HG03139 (cell line): ENCODE results near the gene MFSD1.
A peak's percentile ranks its signal among the peaks of the same experiment; 100 is the strongest.

Experiments
- ATAC-seq: cut with Tn5 transposase; IDR thresholded peaks from one replicate; pipeline ENCODE4 v1.9.1; 2021; ENCODE audit not compliant: unreplicated experiment

MFSD1 gene

GRCh38 chr3:158809642-158810041 lies 7.8 kb downstream of the MFSD1 start:
- ATAC-seq = no peak

GRCh38 chr3:158810823-158811724 lies 9.2 kb downstream of the MFSD1 start:
- no peak for ATAC-seq

- no peak for ATAC-seq
Measured at GRCh38 chr3:158819282-158819681, 17.4 kb downstream of the MFSD1 start.

- ATAC-seq = no peak
Measured at GRCh38 chr3:158820521-158820920, 18.7 kb downstream of the MFSD1 start.

DNA sequence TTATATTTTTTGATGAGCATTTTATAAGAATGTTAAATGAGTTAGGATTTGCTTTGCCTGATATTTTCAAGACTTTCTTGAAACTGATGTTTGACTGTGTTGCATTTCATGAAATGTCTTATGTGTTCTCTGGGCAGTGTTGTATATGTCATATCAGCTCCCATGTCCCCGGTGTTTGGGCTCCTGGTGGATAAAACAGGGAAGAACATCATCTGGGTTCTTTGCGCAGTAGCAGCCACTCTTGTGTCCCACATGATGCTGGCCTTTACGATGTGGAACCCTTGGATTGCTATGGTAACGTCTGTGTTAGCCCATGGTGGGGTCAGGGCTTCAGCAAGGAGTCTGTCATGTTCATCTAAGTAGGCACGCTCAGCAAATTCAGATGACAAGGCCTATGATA lies 20.0 kb downstream of the MFSD1 start:
- ATAC-seq = no peak

GRCh38 chr3:158823426-158823825 lies 21.6 kb downstream of the MFSD1 start:
- no peak for ATAC-seq

DNA sequence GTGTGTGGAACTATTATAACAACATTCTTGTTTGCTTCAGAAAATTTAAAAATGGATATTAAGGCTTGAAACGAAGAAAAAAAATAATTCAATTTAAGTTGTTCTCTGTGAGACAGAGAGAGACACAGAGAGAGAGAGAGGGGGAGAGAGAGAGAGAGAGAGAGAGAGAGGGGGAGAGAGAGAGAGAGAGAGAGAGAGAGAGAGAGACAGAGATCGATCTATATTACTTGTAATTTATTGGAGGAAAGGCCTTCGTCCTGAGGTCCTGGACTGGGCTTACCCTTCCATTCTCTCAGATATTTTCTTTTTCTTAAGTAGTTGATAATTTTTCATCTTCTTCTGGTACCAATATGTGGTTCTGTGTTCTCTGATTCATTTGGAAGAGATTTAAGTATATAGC lies 25.9 kb downstream of the MFSD1 start:
- ATAC-seq = no peak

GRCh38 chr3:158830391-158830790 lies 28.5 kb downstream of the MFSD1 start:
- no peak for ATAC-seq

- ATAC-seq = no peak
Measured at GRCh38 chr3:158831861-158832260, 30.0 kb downstream of the MFSD1 start.

GRCh38 chr3:158835631-158836030 lies 33.8 kb downstream of the MFSD1 start:
- ATAC-seq = no peak

- no peak for ATAC-seq
Measured at GRCh38 chr3:158836312-158836711, 34.5 kb downstream of the MFSD1 start.

DNA sequence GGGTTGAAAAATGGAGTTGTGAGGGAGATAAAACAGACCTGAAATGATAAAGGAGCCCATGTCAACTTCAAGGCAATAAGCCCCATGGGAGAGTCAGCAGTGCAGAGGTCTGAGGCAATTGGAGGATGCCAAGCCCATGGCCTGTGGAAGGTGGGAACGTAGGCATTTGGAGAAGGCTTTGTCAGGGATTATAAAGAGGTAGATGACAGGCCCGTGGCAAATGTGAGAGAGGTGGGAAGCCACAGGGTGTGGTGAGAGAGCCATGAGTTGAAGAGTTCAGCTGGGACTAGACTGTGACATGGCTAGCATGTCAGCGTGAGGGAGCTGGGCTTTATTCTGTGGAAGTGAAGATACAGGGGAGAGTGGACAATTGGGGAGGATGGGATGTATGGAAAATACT lies 35.4 kb downstream of the MFSD1 start:
- no peak for ATAC-seq

DNA sequence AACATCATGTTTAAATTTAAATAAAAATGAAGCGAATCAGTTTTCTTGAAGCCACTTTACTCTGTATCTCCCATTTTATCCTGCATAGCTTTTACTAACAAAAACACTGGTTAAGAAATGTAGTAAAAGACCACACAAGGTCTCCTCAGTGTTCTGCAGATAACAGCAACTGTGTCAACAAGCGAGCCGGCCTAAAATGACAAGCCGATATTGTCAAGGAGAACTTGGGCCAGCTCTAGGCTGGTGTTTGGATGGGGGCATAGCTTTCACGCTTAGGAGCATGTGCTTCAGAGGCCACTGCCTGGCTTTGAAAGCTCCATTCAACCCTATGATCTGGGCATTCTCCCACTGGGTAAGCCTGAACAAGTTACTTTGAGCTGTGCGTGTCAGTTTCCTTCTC lies 38.1 kb downstream of the MFSD1 start:
- ATAC-seq = no peak

DNA sequence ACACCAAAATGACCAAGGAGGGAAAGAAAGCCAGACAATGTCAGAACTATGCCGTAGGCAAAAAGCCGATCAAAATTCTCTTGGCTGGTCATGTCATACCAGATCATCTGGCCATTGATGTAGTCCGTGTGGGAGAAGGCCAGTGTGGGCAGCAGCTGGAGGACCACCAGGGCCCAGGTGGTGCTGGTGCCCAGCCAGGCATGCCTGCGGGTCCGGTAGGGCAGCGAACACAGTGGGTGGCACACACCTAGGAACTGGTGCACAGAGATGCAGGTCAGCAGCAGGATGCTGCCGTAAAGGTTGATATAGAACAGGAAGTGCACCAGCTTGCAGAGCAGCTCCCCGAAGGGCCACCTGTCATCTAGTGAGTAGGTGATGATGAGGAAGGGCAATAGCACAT lies 39.5 kb downstream of the MFSD1 start:
- no peak for ATAC-seq

DNA sequence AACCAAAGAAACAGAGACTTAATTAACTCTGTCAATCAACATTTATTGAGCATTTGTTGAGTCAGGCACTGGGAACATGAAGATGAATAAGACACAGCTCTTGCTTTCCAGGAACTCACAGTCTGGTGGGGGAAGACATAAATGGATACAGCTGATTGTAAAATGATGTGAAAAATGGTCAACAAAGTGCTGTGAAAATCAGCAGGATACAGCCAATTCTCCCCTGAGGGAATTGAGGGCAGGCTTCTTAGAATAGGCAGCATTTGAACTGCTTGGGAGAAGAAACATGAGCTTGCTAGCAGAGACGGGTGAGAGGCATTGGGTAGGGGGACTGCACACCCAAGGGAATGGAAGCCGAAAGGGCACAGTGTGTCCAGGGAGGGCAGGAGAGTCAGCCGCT lies 41.1 kb downstream of the MFSD1 start:
- ATAC-seq = no peak

- peak; percentile 53 for ATAC-seq
Measured at GRCh38 chr3:158845765-158846350, 44.0 kb downstream of the MFSD1 start.

- peak; percentile 64 for ATAC-seq
Measured at GRCh38 chr3:158846803-158847451, 45.1 kb downstream of the MFSD1 start.

GRCh38 chr3:158847452-158847821 lies 45.6 kb downstream of the MFSD1 start:
- ATAC-seq = peak; percentile 20

DNA sequence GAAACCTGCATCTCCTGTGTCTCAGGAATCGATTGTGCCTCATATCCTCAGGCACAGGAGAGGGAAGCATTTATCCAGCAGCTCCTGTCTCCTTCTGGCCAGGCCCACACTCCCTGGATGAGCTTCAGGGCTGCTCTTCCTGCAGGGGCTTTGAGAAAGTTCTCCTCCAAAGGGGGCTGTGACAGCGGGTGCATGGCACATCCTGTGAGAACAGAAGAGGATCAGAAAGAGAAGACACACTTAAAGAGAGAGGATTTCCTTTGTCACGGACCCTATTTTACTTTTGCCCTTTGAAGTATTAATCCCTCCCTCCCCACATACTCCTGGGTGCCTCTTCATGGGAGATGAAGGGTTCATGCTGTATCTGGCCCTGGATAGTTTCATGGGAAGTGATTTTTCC lies 46.0 kb downstream of the MFSD1 start:
- ATAC-seq = no peak

DNA sequence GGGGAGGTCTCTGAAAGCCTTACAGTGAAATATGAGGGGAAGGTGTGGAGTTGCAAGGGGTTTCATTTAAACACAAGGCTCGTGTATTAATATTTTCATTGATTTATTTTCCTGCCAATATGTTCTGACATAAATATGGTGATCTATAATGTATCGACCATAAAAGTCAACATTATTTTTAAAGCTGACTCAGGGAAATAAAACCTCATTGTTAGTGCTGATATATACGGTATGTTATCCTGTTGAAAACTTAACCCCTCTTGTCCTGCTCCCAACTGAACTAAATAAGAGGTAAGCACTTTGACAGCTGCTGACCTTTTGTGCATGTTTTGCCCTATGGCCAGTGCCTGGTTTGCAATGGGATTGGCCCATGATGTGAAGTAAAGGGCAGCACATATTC lies 47.9 kb downstream of the MFSD1 start:
- no peak for ATAC-seq

DNA sequence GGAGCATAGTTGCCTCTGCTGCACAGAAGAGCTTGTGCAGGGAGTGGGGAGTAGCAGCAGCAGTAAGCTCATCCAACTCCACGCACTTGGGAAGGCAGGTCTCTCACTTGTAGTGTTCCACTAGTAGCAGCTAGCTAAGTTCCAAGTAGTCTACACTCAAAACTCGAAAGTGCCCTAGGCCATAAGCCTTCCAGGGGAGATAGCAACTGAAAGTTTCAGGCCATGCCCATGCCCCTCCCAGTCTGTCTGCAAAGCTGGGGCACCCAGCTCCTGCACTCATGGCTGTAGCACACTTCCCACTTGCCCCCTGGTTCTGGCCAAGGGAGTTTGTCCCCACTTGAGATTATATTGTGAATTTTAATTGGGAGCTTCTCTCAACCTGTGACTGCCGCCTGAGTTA lies 57.5 kb downstream of the MFSD1 start:
- ATAC-seq = no peak

- no peak for ATAC-seq
Measured at GRCh38 chr3:158863247-158863646, 61.4 kb downstream of the MFSD1 start.
